Measurements from ENCODE around the gene RAB6A. TPM values are rescaled to one million over a fixed set of nuclear protein-coding genes. Genes with fewer than 3 reads are reported as not detected.

Gene RAB6A
- total and polyA plus RNA-seq, 7 donors, result 49.4 to 117 (median 86.9) TPM

- TF ChIP-seq CTCF (IDR thresholded peaks at IDR 0.05), result no peak
- Histone ChIP-seq H3K27me3 (ENCODE audit: insufficient read depth in 3 of 3, low read length in 2 of 3) (no peaks in the 10 kb centered on the region), H3K9me3 (no peaks in the 10 kb centered on the region), H3K4me3 (no peak overlapping the region), H3K27ac (no peak overlapping the region), H3K4me1 (peaks cover 11% of the 10 kb centered on the region), H3K36me3 (ENCODE audit: insufficient read depth in 1 of 2, low read depth in 1 of 2) (no peaks in the 10 kb centered on the region)
- no peak for DNase-seq
- no peak for ATAC-seq
- WGBS, 3 donors, result 93 to 95% (median 95%) methylated on average over 1 of the region's 1 CpG
- intact Hi-C loops (cut with DNase I), result no loop called here
Measured at GRCh38 chr11:73784734-73785133, 23.9 kb upstream of the RAB6A start.

GRCh38 chr11:73784080-73784634 is 23.3 kb upstream of the RAB6A start:
- no peak for TF ChIP-seq CTCF (IDR thresholded peaks at IDR 0.05)
- H3K36me3 ChIP-seq (ENCODE audit: insufficient read depth in 1 of 2, low read depth in 1 of 2), result no peaks in the 10 kb centered on the region
- WGBS, 3 donors, result 79 to 84% (median 80%) methylated on average over 6 of the region's 6 CpGs
- DNase-seq (no peak), ATAC-seq (no peak)
- H3K9me3 ChIP-seq, result no peaks in the 10 kb centered on the region
- H3K4me1 ChIP-seq, result peaks cover 10% of the 10 kb centered on the region
- intact Hi-C loops (cut with DNase I), result no loop called here
- H3K4me3 ChIP-seq, result no peak overlapping the region
- no peaks in the 10 kb centered on the region for H3K27me3 ChIP-seq (ENCODE audit: insufficient read depth in 3 of 3, low read length in 2 of 3)
- H3K27ac ChIP-seq, result no peak overlapping the region

GRCh38 chr11:73783483-73784020 is 22.7 kb upstream of the RAB6A start:
- Histone ChIP-seq H3K9me3 (no peaks in the 10 kb centered on the region), H3K27me3 (ENCODE audit: insufficient read depth in 3 of 3, low read length in 2 of 3) (no peaks in the 10 kb centered on the region), H3K27ac (no peak overlapping the region), H3K36me3 (ENCODE audit: insufficient read depth in 1 of 2, low read depth in 1 of 2) (no peaks in the 10 kb centered on the region), H3K4me1 (peaks cover 11% of the 10 kb centered on the region), H3K4me3 (no peak overlapping the region)
- DNase-seq (no peak), ATAC-seq (no peak)
- WGBS, 3 donors, result 87 to 99% (median 90%) methylated on average over 5 of the region's 5 CpGs
- intact Hi-C loops (cut with DNase I), result no loop called here
- no peak for TF ChIP-seq CTCF (IDR thresholded peaks at IDR 0.05)

- Histone ChIP-seq H3K4me3 (no peak overlapping the region), H3K9me3 (no peaks in the 10 kb centered on the region), H3K27me3 (ENCODE audit: insufficient read depth in 3 of 3, low read length in 2 of 3) (no peaks in the 10 kb centered on the region), H3K4me1 (peaks cover 5% of the 10 kb centered on the region), H3K36me3 (ENCODE audit: insufficient read depth in 1 of 2, low read depth in 1 of 2) (no peaks in the 10 kb centered on the region), H3K27ac (no peak overlapping the region)
- no peak for ATAC-seq
- no peak for DNase-seq
- TF ChIP-seq CTCF (IDR thresholded peaks at IDR 0.05), result no peak
- intact Hi-C loops (cut with DNase I), result no loop called here
- WGBS, 3 donors, result 65 to 69% (median 68%) methylated on average over 6 of the region's 6 CpGs
Measured at GRCh38 chr11:73781303-73781702, 20.4 kb upstream of the RAB6A start.
